ENCODE data around the gene ZBTB42. TPM values are rescaled to one million over a fixed set of nuclear protein-coding genes. Genes with fewer than 3 reads are reported as not detected.

Gene ZBTB42
- total RNA-seq, 4 donors from 2014 or later, result 5.9 to 12.3 (median 6.7) TPM

- Histone ChIP-seq H3K4me3 (peak overlapping the region; percentile 87 to 100 (median 92)), H3K27me3 (no peaks in the 10 kb centered on the region), H3K4me1 (peaks cover 0 to 51% (median 24%) of the 10 kb centered on the region in 4 donors), H3K9me3 (no peaks in the 10 kb centered on the region), H3K27ac (peak overlapping the region; percentile 86 to 95 (median 93)), H3K36me3 (peaks cover 0 to 37% (median 3%) of the 10 kb centered on the region in 3 donors)
- DNase-seq (ENCODE audit: low spot score in 2 of 2), result no peak
- WGBS, 2 donors, result 2 to 3% methylated on average over 24 to 30 of the region's 30 CpGs
- TF ChIP-seq EP300 (IDR thresholded peaks at IDR 0.05) (no peak), POLR2A (IDR thresholded peaks at IDR 0.05) (no peak)
- TF ChIP-seq, protein P1, sequence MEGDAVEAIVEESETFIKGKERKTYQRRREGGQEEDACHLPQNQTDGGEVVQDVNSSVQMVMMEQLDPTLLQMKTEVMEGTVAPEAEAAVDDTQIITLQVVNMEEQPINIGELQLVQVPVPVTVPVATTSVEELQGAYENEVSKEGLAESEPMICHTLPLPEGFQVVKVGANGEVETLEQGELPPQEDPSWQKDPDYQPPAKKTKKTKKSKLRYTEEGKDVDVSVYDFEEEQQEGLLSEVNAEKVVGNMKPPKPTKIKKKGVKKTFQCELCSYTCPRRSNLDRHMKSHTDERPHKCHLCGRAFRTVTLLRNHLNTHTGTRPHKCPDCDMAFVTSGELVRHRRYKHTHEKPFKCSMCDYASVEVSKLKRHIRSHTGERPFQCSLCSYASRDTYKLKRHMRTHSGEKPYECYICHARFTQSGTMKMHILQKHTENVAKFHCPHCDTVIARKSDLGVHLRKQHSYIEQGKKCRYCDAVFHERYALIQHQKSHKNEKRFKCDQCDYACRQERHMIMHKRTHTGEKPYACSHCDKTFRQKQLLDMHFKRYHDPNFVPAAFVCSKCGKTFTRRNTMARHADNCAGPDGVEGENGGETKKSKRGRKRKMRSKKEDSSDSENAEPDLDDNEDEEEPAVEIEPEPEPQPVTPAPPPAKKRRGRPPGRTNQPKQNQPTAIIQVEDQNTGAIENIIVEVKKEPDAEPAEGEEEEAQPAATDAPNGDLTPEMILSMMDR (IDR thresholded peaks at IDR 0.05), result no peak
Observed at GRCh38 chr14:104753528-104754212, 47.2 kb upstream of the ZBTB42 start.

- TF ChIP-seq, protein P1 (IDR thresholded peaks at IDR 0.05), result no peak
- no peak for TF ChIP-seq EP300 (IDR thresholded peaks at IDR 0.05)
- no peak for TF ChIP-seq POLR2A (IDR thresholded peaks at IDR 0.05)
- no peak for DNase-seq (ENCODE audit: low spot score in 2 of 2)
- H3K27me3 ChIP-seq, result no peaks in the 10 kb centered on the region
- WGBS, 2 donors, result 57 to 63% methylated on average over 13 of the region's 13 CpGs
- H3K4me1 ChIP-seq, result peaks cover 0 to 44% (median 23%) of the 10 kb centered on the region in 4 donors
- H3K4me3 ChIP-seq, result peak overlapping the region; percentile 87 to 100 (median 92)
- peaks cover 0 to 43% (median 3%) of the 10 kb centered on the region in 3 donors for H3K36me3 ChIP-seq
- no peaks in the 10 kb centered on the region for H3K9me3 ChIP-seq
- H3K27ac ChIP-seq, result peak overlapping the region; percentile 86 to 95 (median 93)
Observed at GRCh38 chr14:104754213-104754851, 46.6 kb upstream of the ZBTB42 start.

GRCh38 chr14:104755621-104756020, 45.3 kb upstream of the ZBTB42 start:
- Histone ChIP-seq H3K4me1 (peaks cover 0 to 34% (median 19%) of the 10 kb centered on the region in 4 donors), H3K36me3 (peaks cover 0 to 56% (median 3%) of the 10 kb centered on the region in 3 donors), H3K27me3 (no peaks in the 10 kb centered on the region), H3K9me3 (no peaks in the 10 kb centered on the region), H3K27ac (no peak overlapping the region), H3K4me3 (no peak overlapping the region)
- 78 to 82% methylated on average over 3 to 4 of the region's 11 CpGs for whole genome bisulfite sequencing, 2 donors
- TF ChIP-seq, protein P1 (IDR thresholded peaks at IDR 0.05), result no peak
- TF ChIP-seq EP300 (IDR thresholded peaks at IDR 0.05), result no peak
- TF ChIP-seq POLR2A (IDR thresholded peaks at IDR 0.05), result no peak
- DNase-seq (ENCODE audit: low spot score in 2 of 2), result no peak

DNA sequence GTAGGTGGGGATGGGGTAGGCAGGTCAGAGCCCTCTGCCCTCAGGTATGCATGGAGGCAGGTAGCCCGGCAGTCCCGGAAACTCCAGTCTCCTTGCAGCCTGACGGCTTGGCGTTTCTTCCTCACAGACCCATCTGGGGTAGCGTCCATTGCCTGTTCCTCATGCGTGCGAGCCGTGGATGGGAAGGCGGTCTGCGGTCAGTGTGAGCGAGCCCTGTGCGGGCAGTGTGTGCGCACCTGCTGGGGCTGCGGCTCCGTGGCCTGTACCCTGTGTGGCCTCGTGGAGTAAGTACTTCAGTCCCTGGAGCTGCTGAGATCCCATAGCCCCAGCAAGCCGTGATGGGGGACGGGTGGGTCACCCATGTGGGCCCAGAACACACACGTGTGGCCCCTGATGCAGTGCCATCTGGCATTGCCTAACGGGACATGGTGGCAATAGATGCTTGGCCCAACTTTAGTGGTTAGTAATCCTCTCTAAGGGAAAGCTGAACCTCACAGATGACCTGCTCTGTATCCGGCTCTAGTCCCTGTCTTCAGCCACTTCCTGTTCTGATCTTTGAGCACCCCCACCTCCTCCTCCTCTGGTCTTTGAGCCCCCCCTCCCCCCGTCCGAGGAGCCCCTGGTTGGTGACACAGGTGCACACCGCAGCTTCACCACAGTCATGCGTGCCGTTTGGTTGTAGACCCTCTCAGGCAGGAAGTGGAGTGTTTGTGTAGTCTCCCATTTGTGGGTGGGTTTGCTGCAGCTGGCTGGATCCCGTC, 44.2 kb upstream of the ZBTB42 start:
- no peak overlapping the region for H3K27ac ChIP-seq
- peaks cover 0 to 33% (median 19%) of the 10 kb centered on the region in 4 donors for H3K4me1 ChIP-seq
- 73 to 83% methylated on average over 24 to 26 of the region's 27 CpGs for WGBS, 2 donors
- TF ChIP-seq POLR2A (IDR thresholded peaks at IDR 0.05) (no peak), EP300 (IDR thresholded peaks at IDR 0.05) (no peak)
- TF ChIP-seq, protein P1 (IDR thresholded peaks at IDR 0.05), result no peak
- H3K36me3 ChIP-seq, result peaks cover 0 to 65% (median 3%) of the 10 kb centered on the region in 3 donors
- no peak for DNase-seq (ENCODE audit: low spot score in 2 of 2)
- H3K4me3 ChIP-seq, result no peak overlapping the region
- H3K9me3 ChIP-seq, result no peaks in the 10 kb centered on the region
- no peaks in the 10 kb centered on the region for H3K27me3 ChIP-seq

All from tibial nerve (tissue), 4 donors.